Stimulated activated naive CD8-positive, alpha-beta T cell treated with anti-CD3 and anti-CD28 coated beads, Interleukin-15, Interleukin-2, amounts not matched to agents 100 U/mL and 50 U/mL, for 24 hours (primary cell): ENCODE measurements around the gene DLGAP5.

Source experiments
- ATAC-seq: fragments of 150-1000 bp; cut with Tn5 transposase; one replicate; pipeline ENCODE4 v1.10.0; 2021
- DNase-seq: peaks from one replicate; pipeline ENCODE4 v3.0.0; 2021

DLGAP5 gene

GRCh38 chr14:55111122-55111708, 80.2 kb downstream of the DLGAP5 start:
- no peak for DNase-seq
- ATAC-seq = no peak

DNA sequence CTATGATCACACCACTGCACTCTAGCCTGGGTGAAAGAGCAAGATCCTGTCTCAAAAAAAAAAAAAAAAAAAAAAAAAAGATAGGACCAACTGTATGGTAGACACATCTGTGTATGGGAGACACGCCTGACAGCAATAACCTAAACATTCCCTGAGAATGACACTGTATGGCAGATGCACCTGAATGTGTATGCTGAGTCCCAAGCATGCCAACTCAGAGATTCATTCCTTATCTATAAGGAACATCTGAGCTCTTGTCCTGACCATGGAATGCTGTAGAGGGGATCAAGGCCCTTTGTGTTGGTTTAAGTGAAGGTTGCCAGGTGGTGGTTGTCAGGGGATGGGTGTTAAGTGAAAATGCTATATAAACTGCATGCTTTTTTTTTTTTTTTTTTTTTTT, 81.5 kb downstream of the DLGAP5 start:
- DNase-seq (no peak), ATAC-seq (no peak)

DNA sequence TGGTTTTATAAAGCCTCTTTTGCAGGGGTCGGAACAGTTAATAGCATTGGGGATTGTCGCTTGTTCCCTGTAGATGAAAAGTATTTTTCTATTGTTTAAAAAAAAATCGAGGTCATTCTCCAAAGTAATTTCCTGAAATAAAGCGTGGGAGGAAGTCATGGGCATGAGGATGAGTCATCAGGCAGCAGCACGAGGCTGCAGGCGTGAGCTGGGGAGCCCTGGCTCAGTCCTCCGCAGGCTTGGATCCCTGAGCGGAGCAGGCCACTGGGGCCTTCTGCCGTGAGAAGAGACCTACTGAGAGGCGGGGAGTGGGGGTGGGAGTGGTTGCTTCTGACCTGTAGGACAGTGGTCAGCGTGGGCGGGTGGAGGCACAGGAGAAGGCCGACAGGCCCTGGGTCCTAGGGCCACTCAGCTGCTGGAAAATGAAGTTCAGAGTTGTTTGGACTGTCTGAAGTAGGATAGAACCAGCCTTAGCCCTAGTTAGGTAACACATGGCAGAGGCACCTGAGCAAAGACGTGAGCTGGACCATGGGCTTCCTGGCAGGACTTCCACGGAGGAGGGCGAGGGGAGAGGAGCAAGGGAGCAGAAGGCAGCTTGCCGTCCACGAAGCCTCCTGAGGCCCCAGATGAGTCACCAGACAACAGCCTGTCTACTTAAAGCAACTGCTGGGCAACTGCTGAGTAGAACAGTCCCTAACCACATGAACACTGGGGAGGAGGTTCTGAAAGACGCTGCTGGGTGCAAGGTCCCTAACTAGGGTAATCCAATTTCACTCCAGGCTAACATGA, 83.4 kb downstream of the DLGAP5 start:
- ATAC-seq (peak; percentile 88), DNase-seq (peak; percentile 42)

- DNase-seq = no peak
These were observed 85.4 kb downstream of the DLGAP5 start for GRCh38 chr14:55105991-55106390.

DNA sequence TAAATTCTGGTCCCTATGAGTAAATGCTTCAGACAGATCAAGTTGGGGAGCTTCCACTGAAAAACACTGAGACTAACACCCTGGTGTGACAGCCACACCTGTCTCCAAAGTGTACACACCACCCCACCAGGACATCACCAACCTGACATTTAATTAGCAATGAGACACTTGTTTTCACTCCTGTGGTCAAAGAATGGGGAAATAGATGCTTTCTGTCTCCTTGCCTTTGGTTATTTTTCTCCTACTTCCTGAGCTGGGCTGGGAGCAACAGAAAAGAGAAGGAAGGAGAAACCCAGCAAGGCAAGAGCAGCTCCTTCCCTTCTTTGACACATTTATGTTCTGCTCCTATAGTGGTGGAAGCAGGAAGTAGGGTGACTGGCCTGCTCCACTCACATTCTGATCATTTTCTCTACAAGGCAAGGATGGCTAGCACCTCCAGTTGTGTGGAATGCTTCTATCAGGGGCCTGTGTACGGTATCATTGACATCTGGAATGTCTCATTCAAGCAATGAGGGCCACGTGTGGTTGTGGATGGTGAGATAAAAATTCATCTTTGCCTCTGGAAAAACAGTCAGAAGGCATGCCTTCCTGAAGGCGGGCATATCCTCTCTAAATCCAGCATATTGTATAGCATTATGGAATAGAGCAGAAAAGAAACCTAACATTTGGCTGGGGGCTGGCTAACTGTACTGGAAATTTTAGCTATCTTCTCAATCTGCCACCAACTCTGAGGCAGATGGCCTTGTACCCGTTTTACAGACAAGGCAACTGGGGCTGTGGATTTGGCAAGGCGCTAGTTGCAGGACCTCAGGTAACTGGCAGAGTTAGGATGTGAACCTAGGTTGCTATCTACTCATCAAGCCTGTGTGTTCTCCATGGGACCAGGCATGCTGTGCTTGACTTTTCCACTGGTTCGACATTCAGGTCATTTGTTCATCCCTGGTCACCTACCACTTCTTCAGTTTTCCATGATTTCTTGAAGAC, 87.1 kb downstream of the DLGAP5 start:
- no peak for ATAC-seq

More at GRCh38 chr14:55105991-55106390, 85.4 kb downstream of the DLGAP5 start:
- ATAC-seq = no peak

GRCh38 chr14:55103005-55103640, 88.3 kb downstream of the DLGAP5 start:
- DNase-seq (peak; percentile 54), ATAC-seq (peak; percentile 65)

More for the DNA sequence above, 87.1 kb downstream of the DLGAP5 start:
- no peak for DNase-seq

DNA sequence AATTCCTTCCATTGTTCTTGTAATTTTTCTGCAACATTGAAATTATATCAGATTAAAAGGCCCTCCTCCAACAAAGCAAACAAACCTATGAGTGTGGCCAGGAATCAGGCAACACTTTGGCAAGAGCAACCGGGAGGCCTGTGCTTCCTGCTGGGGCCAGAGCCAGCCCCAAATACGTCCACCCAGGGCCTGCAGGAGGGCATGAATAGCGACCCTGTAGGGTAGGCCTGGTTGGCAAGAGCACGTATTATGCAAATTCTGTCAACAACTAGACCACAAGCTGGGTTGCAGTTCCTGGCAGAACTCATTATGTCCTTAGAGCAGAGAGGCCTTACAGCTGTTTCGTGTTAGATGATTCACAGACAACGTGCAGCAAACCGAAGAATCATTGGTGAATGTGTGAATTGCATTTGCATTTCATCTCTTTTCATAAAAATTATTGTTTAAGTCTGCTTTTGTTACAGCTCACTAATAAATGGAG, 89.2 kb downstream of the DLGAP5 start:
- DNase-seq = peak; percentile 59
- peak; percentile 83 for ATAC-seq

- DNase-seq (no peak), ATAC-seq (no peak)
These were observed 89.7 kb downstream of the DLGAP5 start for GRCh38 chr14:55101698-55102097.

DNA sequence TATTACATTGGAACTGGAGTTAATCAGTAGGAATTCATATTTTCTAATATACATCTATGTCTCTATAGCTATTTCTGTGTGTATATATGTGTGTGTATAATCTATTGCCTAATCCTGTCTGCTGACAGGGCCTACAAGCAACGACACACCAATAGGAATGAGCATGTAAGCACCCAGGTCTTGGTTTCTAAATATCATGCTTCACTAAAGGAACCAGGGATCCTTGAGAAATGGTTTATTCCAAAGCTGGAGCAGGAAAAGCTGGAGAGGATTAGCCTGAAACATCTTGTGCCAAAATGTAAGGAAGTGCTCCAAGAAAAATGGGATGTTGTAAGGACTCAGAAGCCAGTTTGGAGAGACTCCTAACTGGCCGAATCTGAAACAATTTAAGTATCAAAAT, 91.6 kb downstream of the DLGAP5 start:
- ATAC-seq (no peak), DNase-seq (no peak)

- ATAC-seq (no peak), DNase-seq (no peak)
These were observed 92.9 kb downstream of the DLGAP5 start for GRCh38 chr14:55098561-55098898.
